Loucy (cell line): Measurements from ENCODE around the gene KSR2.

Source experiments
- EZH2phosphoT487 ChIP-seq: fragments of 200-600 bp; IDR thresholded peaks from 2 replicates; pipeline ENCODE4 v1.6.1; 2018; ENCODE audit warnings: antibody characterized with exemption, mild to moderate bottlenecking, moderate library complexity, borderline replicate concordance
- TF ChIP-seq, protein P1 (sequence below): fragments of 200-600 bp; sonication (generic); conservative IDR thresholded peaks from 2 replicates; pipeline ENCODE4 v1.5.1; 2014; ENCODE audit warnings: mild to moderate bottlenecking, antibody characterized with exemption, low read length

DNA sequence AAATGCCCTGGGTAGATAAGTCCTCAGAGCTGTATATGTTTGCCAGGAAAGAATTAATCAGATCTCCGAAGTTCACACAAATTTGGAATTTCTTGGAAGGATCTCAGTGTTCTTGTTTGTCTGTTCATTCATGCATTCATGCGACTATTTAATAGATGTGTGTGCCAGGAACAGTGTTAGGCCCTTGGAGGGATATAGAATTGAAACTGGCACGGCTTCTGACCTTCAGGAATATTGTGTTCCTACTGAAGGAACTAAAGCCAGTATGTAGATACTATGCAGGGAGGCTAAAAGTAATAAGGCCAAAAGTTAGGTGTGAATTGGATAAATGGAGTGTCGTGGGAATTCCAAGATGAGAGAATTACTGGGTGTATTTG is 441.3 kb downstream of the KSR2 start:
- TF ChIP-seq, protein P1, sequence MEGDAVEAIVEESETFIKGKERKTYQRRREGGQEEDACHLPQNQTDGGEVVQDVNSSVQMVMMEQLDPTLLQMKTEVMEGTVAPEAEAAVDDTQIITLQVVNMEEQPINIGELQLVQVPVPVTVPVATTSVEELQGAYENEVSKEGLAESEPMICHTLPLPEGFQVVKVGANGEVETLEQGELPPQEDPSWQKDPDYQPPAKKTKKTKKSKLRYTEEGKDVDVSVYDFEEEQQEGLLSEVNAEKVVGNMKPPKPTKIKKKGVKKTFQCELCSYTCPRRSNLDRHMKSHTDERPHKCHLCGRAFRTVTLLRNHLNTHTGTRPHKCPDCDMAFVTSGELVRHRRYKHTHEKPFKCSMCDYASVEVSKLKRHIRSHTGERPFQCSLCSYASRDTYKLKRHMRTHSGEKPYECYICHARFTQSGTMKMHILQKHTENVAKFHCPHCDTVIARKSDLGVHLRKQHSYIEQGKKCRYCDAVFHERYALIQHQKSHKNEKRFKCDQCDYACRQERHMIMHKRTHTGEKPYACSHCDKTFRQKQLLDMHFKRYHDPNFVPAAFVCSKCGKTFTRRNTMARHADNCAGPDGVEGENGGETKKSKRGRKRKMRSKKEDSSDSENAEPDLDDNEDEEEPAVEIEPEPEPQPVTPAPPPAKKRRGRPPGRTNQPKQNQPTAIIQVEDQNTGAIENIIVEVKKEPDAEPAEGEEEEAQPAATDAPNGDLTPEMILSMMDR, result no peak
- no peak for TF ChIP-seq EZH2phosphoT487
